Liver (tissue), 3 donors: Measurements from ENCODE around the gene CDH1.

Source experiments
- EGR1 ChIP-seq, 2 donors: IDR thresholded peaks; 2 replicates each; pipeline ENCODE4 v1.6.1; 2016 to 2018; ENCODE audit warnings: antibody characterized with exemption in 2 of 2, low read depth in 2 of 2
- GABPA ChIP-seq, 2 donors: IDR thresholded peaks in 1 of 2; conservative IDR thresholded peaks in 1 of 2; 2 replicates each; pipeline ENCODE4 v1.6.1; 2016; ENCODE audit warnings: antibody characterized with exemption in 2 of 2, mild to moderate bottlenecking in 1 of 2, moderate library complexity in 1 of 2
- HNF4G ChIP-seq: IDR thresholded peaks from 2 replicates; pipeline ENCODE4 v1.6.1; 2016; ENCODE audit warnings: antibody characterized with exemption
- RAD21 ChIP-seq, 2 donors: IDR thresholded peaks; 2 replicates each; pipeline ENCODE4 v1.6.1; 2016; ENCODE audit warnings: antibody characterized with exemption in 2 of 2, mild to moderate bottlenecking in 2 of 2
- RXRA ChIP-seq, 2 donors: IDR thresholded peaks; 2 replicates each; pipeline ENCODE4 v1.6.1; 2017 to 2018; ENCODE audit warnings: antibody characterized with exemption in 2 of 2, mild to moderate bottlenecking in 1 of 2
- SP1 ChIP-seq: IDR thresholded peaks from 2 replicates; pipeline ENCODE4 v1.6.1; 2018; ENCODE audit warnings: antibody characterized with exemption, mild to moderate bottlenecking
- TAF1 ChIP-seq: conservative IDR thresholded peaks from 2 replicates; pipeline ENCODE4 v1.6.1; 2016; ENCODE audit warnings: antibody characterized with exemption, mild to moderate bottlenecking
- YY1 ChIP-seq: IDR thresholded peaks from 2 replicates; pipeline ENCODE4 v1.6.1; 2016; ENCODE audit warnings: antibody characterized with exemption, mild to moderate bottlenecking
- TF ChIP-seq, protein P1 (sequence below): fragments of 150-350 bp; IDR thresholded peaks from 2 replicates; pipeline ENCODE4 v1.5.1; 2017; ENCODE audit warnings: improper control_type of control experiment, low read depth, low read length; ENCODE audit not compliant: missing input control
- TF ChIP-seq, protein P2 (sequence below): IDR thresholded peaks from 2 replicates; pipeline ENCODE4 v1.6.1; 2016; ENCODE audit warnings: antibody characterized with exemption, mild to moderate bottlenecking
- TF ChIP-seq, protein P3 (sequence below): IDR thresholded peaks from 2 replicates; pipeline ENCODE4 v1.6.1; 2016; ENCODE audit warnings: antibody characterized with exemption
- TF ChIP-seq, protein P4 (sequence below): IDR thresholded peaks from 2 replicates; pipeline ENCODE4 v1.6.1; 2016; ENCODE audit warnings: antibody characterized with exemption
- TF ChIP-seq, protein P5 (sequence below): IDR thresholded peaks from 2 replicates; pipeline ENCODE4 v1.6.1; 2016; ENCODE audit warnings: antibody characterized with exemption
- donor health status: healthy.
- donor health status: healthy.

DNA sequence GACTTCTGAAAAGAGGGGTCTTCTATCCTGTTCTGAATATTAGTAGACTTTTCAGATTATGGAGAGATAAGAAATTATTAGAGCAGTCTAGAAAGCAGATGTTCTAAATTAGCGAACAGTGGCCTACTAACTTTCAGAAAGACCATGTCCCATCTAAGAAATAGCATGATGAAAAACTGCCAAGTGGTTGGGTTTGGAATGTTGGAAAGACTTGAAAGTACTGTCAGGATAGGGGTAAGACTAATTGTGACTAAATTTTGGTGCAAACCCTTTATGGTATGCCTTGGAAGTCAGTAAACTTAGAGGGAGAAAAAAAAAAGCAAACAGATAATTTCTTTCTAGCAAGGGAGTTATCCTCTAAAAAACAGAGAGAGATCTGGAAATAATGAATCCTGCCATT lies 147.3 kb downstream of the CDH1 start:
- TF ChIP-seq SP1, result no peak
- TF ChIP-seq, protein P1, sequence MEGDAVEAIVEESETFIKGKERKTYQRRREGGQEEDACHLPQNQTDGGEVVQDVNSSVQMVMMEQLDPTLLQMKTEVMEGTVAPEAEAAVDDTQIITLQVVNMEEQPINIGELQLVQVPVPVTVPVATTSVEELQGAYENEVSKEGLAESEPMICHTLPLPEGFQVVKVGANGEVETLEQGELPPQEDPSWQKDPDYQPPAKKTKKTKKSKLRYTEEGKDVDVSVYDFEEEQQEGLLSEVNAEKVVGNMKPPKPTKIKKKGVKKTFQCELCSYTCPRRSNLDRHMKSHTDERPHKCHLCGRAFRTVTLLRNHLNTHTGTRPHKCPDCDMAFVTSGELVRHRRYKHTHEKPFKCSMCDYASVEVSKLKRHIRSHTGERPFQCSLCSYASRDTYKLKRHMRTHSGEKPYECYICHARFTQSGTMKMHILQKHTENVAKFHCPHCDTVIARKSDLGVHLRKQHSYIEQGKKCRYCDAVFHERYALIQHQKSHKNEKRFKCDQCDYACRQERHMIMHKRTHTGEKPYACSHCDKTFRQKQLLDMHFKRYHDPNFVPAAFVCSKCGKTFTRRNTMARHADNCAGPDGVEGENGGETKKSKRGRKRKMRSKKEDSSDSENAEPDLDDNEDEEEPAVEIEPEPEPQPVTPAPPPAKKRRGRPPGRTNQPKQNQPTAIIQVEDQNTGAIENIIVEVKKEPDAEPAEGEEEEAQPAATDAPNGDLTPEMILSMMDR, result no peak
- TF ChIP-seq, protein P2, sequence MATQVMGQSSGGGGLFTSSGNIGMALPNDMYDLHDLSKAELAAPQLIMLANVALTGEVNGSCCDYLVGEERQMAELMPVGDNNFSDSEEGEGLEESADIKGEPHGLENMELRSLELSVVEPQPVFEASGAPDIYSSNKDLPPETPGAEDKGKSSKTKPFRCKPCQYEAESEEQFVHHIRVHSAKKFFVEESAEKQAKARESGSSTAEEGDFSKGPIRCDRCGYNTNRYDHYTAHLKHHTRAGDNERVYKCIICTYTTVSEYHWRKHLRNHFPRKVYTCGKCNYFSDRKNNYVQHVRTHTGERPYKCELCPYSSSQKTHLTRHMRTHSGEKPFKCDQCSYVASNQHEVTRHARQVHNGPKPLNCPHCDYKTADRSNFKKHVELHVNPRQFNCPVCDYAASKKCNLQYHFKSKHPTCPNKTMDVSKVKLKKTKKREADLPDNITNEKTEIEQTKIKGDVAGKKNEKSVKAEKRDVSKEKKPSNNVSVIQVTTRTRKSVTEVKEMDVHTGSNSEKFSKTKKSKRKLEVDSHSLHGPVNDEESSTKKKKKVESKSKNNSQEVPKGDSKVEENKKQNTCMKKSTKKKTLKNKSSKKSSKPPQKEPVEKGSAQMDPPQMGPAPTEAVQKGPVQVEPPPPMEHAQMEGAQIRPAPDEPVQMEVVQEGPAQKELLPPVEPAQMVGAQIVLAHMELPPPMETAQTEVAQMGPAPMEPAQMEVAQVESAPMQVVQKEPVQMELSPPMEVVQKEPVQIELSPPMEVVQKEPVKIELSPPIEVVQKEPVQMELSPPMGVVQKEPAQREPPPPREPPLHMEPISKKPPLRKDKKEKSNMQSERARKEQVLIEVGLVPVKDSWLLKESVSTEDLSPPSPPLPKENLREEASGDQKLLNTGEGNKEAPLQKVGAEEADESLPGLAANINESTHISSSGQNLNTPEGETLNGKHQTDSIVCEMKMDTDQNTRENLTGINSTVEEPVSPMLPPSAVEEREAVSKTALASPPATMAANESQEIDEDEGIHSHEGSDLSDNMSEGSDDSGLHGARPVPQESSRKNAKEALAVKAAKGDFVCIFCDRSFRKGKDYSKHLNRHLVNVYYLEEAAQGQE, result no peak
- TF ChIP-seq HNF4G, result no peak
- no peak for TF ChIP-seq RAD21 (IDR thresholded peaks at IDR 0.05)
- TF ChIP-seq GABPA (IDR thresholded peaks at IDR 0.05 in 1 of 2, conservative IDR thresholded peaks at IDR 0.05 in 1 of 2), result no peak
- no peak for TF ChIP-seq TAF1
- TF ChIP-seq, protein P3, sequence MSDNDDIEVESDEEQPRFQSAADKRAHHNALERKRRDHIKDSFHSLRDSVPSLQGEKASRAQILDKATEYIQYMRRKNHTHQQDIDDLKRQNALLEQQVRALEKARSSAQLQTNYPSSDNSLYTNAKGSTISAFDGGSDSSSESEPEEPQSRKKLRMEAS, result no peak
- TF ChIP-seq, protein P4, sequence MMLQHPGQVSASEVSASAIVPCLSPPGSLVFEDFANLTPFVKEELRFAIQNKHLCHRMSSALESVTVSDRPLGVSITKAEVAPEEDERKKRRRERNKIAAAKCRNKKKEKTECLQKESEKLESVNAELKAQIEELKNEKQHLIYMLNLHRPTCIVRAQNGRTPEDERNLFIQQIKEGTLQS, result no peak
- TF ChIP-seq, protein P5, sequence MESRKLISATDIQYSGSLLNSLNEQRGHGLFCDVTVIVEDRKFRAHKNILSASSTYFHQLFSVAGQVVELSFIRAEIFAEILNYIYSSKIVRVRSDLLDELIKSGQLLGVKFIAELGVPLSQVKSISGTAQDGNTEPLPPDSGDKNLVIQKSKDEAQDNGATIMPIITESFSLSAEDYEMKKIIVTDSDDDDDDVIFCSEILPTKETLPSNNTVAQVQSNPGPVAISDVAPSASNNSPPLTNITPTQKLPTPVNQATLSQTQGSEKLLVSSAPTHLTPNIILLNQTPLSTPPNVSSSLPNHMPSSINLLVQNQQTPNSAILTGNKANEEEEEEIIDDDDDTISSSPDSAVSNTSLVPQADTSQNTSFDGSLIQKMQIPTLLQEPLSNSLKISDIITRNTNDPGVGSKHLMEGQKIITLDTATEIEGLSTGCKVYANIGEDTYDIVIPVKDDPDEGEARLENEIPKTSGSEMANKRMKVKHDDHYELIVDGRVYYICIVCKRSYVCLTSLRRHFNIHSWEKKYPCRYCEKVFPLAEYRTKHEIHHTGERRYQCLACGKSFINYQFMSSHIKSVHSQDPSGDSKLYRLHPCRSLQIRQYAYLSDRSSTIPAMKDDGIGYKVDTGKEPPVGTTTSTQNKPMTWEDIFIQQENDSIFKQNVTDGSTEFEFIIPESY, result no peak
- no peak for TF ChIP-seq YY1
- TF ChIP-seq RXRA (IDR thresholded peaks at IDR 0.05), result no peak
- no peak for TF ChIP-seq EGR1 (IDR thresholded peaks at IDR 0.05; ENCODE audit: low read depth in 2 of 2)
